K562 (cell line): ENCODE measurements around the gene RASSF7. TPM values are rescaled to one million over a fixed set of nuclear protein-coding genes. Genes with fewer than 3 reads are reported as not detected.
A peak's percentile ranks its signal among the peaks of the same experiment; 100 is the strongest.

Experiments
- ATAC-seq: fragments of 200-7000 bp; cut with Tn5 transposase; 3 replicates; pipeline ENCODE4 v1.9.1; 2020; ENCODE audit warnings: moderate library complexity
- BruUV-seq: library from RNA; stranded (reverse); fragments of 400-500 nt; replicated peaks from 2 replicates; lab custom pipeline; 2021; lab: Mats Ljungman, UMichigan
- CTCF ChIA-PET: fragments of 300-600 bp; formaldehyde crosslinking; extraction: SDS; loops from one replicate; lab custom pipeline; 2021; ENCODE audit warnings: low intra/inter-chr PET ratio; lab: Yijun Ruan, JAX
- POLR2A ChIA-PET: fragments of 300-600, 350-650 bp; sonication (Branson Sonifier 250); formaldehyde crosslinking; extraction: SDS; loops from one replicate; lab custom pipeline; 2021; ENCODE audit warnings: antibody characterized with exemption, inconsistent platforms; lab: Yijun Ruan, JAX
- DNase-seq, 4 experiments: peaks; one replicate each; pipeline versions ENCODE4 v3.0.0 to v3.0.0-alpha.2; 2011 to 2018; ENCODE audit warnings: low spot score in 3 of 4, mixed read lengths in 3 of 4; ENCODE audit errors: extremely low read depth in 1 of 4
- FAIRE-seq: peaks from 2 replicates; lab custom pipeline; 2011; peaks lifted over from hg19 to GRCh38; lab: Jason Lieb, UNC
- H2AFZ ChIP-seq: 2 replicates; pipeline ENCODE4 v1.6.0; 2011; ENCODE audit warnings: low read depth, low read length, control low read depth, inconsistent platforms
- H3K27ac ChIP-seq: fragments of 200-600 bp; 3 replicates; pipeline ENCODE4 v1.8.0; 2011; ENCODE audit warnings: low read depth, mild to moderate bottlenecking, control low read depth, inconsistent platforms, low read length, moderate library complexity, mixed read lengths; ENCODE audit errors: extremely low read depth
- H3K27me3 ChIP-seq, 2 experiments: fragments of 300-600 bp in 1 of 2; 2 replicates in 1 of 2; 3 replicates in 1 of 2; pipeline versions ENCODE4 v1.6.0 to v1.8.0; 2011; ENCODE audit warnings: inconsistent platforms in 2 of 2, low read length in 2 of 2, mild to moderate bottlenecking in 1 of 2, mixed read lengths in 1 of 2, moderate library complexity in 1 of 2; ENCODE audit not compliant: control insufficient read depth in 2 of 2, insufficient read depth in 2 of 2
- H3K36me3 ChIP-seq: fragments of 300-600 bp; 3 replicates; pipeline ENCODE4 v1.8.0; 2011; ENCODE audit warnings: mild to moderate bottlenecking, low read length, inconsistent platforms; ENCODE audit not compliant: control insufficient read depth, insufficient read depth
- H3K4me1 ChIP-seq, 2 experiments: fragments of 200-600 bp in 1 of 2; replicated peaks in 1 of 2; 2 replicates in 1 of 2; 3 replicates in 1 of 2; pipeline versions ENCODE4 v1.5.1 to v1.8.0; 2011; ENCODE audit warnings: inconsistent platforms in 2 of 2, low read length in 2 of 2, mild to moderate bottlenecking in 1 of 2, mixed read lengths in 1 of 2, moderate library complexity in 1 of 2; ENCODE audit not compliant: control insufficient read depth in 2 of 2, insufficient read depth in 2 of 2
- H3K4me2 ChIP-seq: 2 replicates; pipeline ENCODE4 v1.6.1; 2011; ENCODE audit warnings: low read length, control low read depth, inconsistent platforms, mixed read lengths; ENCODE audit not compliant: insufficient read depth
- H3K4me3 ChIP-seq: fragments of 200-600 bp; sonication (generic), shearing (Covaris generic); 2 replicates; pipeline ENCODE4 v1.5.1; 2016; ENCODE audit warnings: control low read depth, inconsistent platforms
- H3K79me2 ChIP-seq: fragments of 200-600 bp; 3 replicates; pipeline ENCODE4 v1.8.0; 2011; ENCODE audit warnings: low read length, inconsistent platforms; ENCODE audit not compliant: control insufficient read depth, insufficient read depth
- H3K9ac ChIP-seq, 2 experiments: 2 replicates each; pipeline versions ENCODE4 v1.6.0 to v1.6.1; 2011; ENCODE audit warnings: low read depth in 2 of 2, low read length in 2 of 2, control low read depth in 1 of 2, inconsistent platforms in 1 of 2, mild to moderate bottlenecking in 1 of 2, mixed read lengths in 1 of 2; ENCODE audit not compliant: insufficient read depth in 1 of 2
- H3K9me1 ChIP-seq: one replicate; pipeline ENCODE4 v1.6.0; 2011; ENCODE audit warnings: inconsistent platforms, mild to moderate bottlenecking, low read length, moderate library complexity; ENCODE audit not compliant: control insufficient read depth, insufficient read depth
- H3K9me3 ChIP-seq: replicated peaks from 2 replicates; pipeline ENCODE4 v1.5.1; 2011; ENCODE audit warnings: low read depth, low read length, inconsistent platforms; ENCODE audit not compliant: control insufficient read depth, insufficient read depth
- H4K20me1 ChIP-seq: replicated peaks from 2 replicates; pipeline ENCODE4 v1.6.1; 2011; ENCODE audit warnings: low read length, inconsistent platforms, mixed read lengths; ENCODE audit not compliant: control insufficient read depth, insufficient read depth
- CTCF ChIP-seq, 3 experiments: IDR thresholded peaks in 2 of 3; conservative IDR thresholded peaks in 1 of 3; 2 replicates each; pipeline ENCODE4 v1.5.1; 2011 to 2012; ENCODE audit warnings: low read length in 3 of 3, mild to moderate bottlenecking in 3 of 3, control low read depth in 2 of 3, improper control_type of control experiment in 1 of 3, inconsistent platforms in 1 of 3, low read depth in 1 of 3, mixed read lengths in 1 of 3, moderate library complexity in 1 of 3; ENCODE audit not compliant: insufficient read depth in 2 of 3
- E2F6 ChIP-seq, 2 experiments: IDR thresholded peaks; 2 replicates each; pipeline ENCODE4 v1.6.1; 2011; ENCODE audit warnings: borderline replicate concordance in 1 of 2, control low read depth in 1 of 2, low read depth in 1 of 2, low read length in 1 of 2, mild to moderate bottlenecking in 1 of 2, mixed read lengths in 1 of 2, moderate library complexity in 1 of 2; ENCODE audit not compliant: insufficient read depth in 1 of 2, insufficient read length in 1 of 2, poor library complexity in 1 of 2, severe bottlenecking in 1 of 2; ENCODE audit errors: extremely low read depth in 1 of 2
- FOS ChIP-seq: IDR thresholded peaks from 3 replicates; pipeline ENCODE4 v1.6.1; 2011; ENCODE audit not compliant: insufficient read length; ENCODE audit errors: extremely low read depth
- FOXO4 ChIP-seq: fragments of 450-650 bp; formaldehyde crosslinking; IDR thresholded peaks from 2 replicates; pipeline ENCODE4 v1.4.0; 2020; ENCODE audit warnings: mild to moderate bottlenecking, moderate library complexity
- ILF3 ChIP-seq: fragments of 450-650 bp; IDR thresholded peaks from 2 replicates; pipeline ENCODE4 v1.6.1; 2018; ENCODE audit warnings: antibody characterized with exemption, mild to moderate bottlenecking, moderate library complexity, borderline replicate concordance
- MXD1 ChIP-seq: fragments of 250-450 bp; sonication (Bioruptor Pico); IDR thresholded peaks from 2 replicates; pipeline ENCODE4 v1.8.0; 2021; ENCODE audit warnings: borderline replicate concordance, mild to moderate bottlenecking, moderate library complexity; ENCODE audit not compliant: poor library complexity, severe bottlenecking
- NFE2L1 ChIP-seq: fragments of 450-650 bp; IDR thresholded peaks from 2 replicates; pipeline ENCODE4 v1.6.1; 2016; ENCODE audit warnings: missing genetic modification characterization, low read depth, mild to moderate bottlenecking, missing compliant biosample characterization, moderate library complexity, borderline replicate concordance
- POLR2A ChIP-seq: fragments of 450-650 bp; conservative IDR thresholded peaks from 2 replicates; pipeline ENCODE4 v1.6.1; 2016
- SNAPC5 ChIP-seq: fragments of 250-450 bp; sonication (Bioruptor Pico); IDR thresholded peaks from 2 replicates; pipeline ENCODE4 v1.8.0; 2021; ENCODE audit warnings: moderate library complexity, mild to moderate bottlenecking, inconsistent platforms
- SREBF2 ChIP-seq: sonication (generic); formaldehyde crosslinking; IDR thresholded peaks from 2 replicates; pipeline ENCODE4 v1.4.0; 2020; ENCODE audit warnings: mild to moderate bottlenecking, missing genetic modification reagents
- ZNF224 ChIP-seq: sonication (generic); formaldehyde crosslinking; IDR thresholded peaks from 2 replicates; pipeline ENCODE4 v1.8.0; 2022; ENCODE audit warnings: mild to moderate bottlenecking, missing genetic modification reagents
- ZNF445 ChIP-seq: fragments of 250-450 bp; sonication (Bioruptor Pico); IDR thresholded peaks from 2 replicates; pipeline ENCODE4 v1.4.0; 2020; ENCODE audit warnings: low read depth, mild to moderate bottlenecking, moderate library complexity
- ZNF740 ChIP-seq, 3 experiments: fragments of 200-800 bp in 1 of 3; sonication (Bioruptor generic) in 1 of 3; sonication (generic) in 1 of 3; formaldehyde crosslinking in 1 of 3; IDR thresholded peaks; 2 replicates each; pipeline versions ENCODE4 v1.6.1 to v1.8.0; 2016 to 2022; ENCODE audit warnings: mild to moderate bottlenecking in 2 of 3, missing compliant biosample characterization in 2 of 3, missing genetic modification characterization in 2 of 3, missing genetic modification reagents in 1 of 3
- WGBS: fragments of 100-300 bp; shearing (Covaris generic); methylation state at CpG from one replicate; pipeline ENCODE4 v1.1.6; 2016; ENCODE audit warnings: low coverage, mixed read lengths; ENCODE audit not compliant: insufficient coverage; ENCODE audit errors: missing lambda C conversion rate; 5-methylcytosine and 5-hydroxymethylcytosine counted together
- in situ Hi-C: fragments of 300-500 bp; cut with MboI; formaldehyde crosslinking; loops from 4 replicates; pipeline ENCODE4 v1.15.0; 2018; ENCODE audit warnings: inconsistent platforms, mixed read lengths
- intact Hi-C: fragments of 100-400 bp; cut with micrococcal nuclease; formaldehyde crosslinking; loops from 2 replicates; pipeline ENCODE4 v1.14.2; 2022
- polyA plus RNA-seq, 8 experiments: library from polyadenylated mRNA; depleted of rRNA in 4 of 8; stranded (reverse) in 5 of 8; unstranded in 3 of 8; fragments of >200 nt; fragmentation: Nextera tagmentation in 2 of 8; fragmentation: Illumina TruSeq in 1 of 8; extraction: Ambion mirVana in 2 of 8; extraction: Trizol in 1 of 8; gene quantifications; 2 replicates each; pipeline versions ENCODE4 v1.2.1 to v1.2.3, GENCODE V29; 2011 to 2014; ENCODE audit warnings: inconsistent platforms in 1 of 8, missing spikeins in 1 of 8
- total RNA-seq, 7 experiments: library from RNA; depleted of rRNA in 6 of 7; stranded (reverse); fragments of >200 nt in 6 of 7; fragmentation: Illumina TruSeq in 2 of 7; extraction: Trizol in 2 of 7; gene quantifications; 2 replicates each; pipeline versions ENCODE4 v1.2.1 to v1.2.3, GENCODE V29; 2011 to 2021; ENCODE audit warnings: low replicate concordance in 1 of 7

RASSF7 gene
- total and polyA plus RNA-seq, 9 of the 15 experiments (the other 6 are each of a cell fraction or from before 2014, with no cell fraction given), result 0.41 to 45.2 (median 18.6) TPM

- WGBS, result 78% methylated on average over 20 of the region's 27 CpGs
- CTCF ChIA-PET, result no interaction called here
- no peaks in the 10 kb centered on the region for H3K9me1 ChIP-seq
- in situ Hi-C loops (no loop called here), intact Hi-C loops (loop anchor here (10.0 kb wide), 1 partner anchor 58 kb away; no protein-coding TSS in a partner anchor)
- H3K4me1 ChIP-seq, result peaks cover 8 to 76% of the 10 kb centered on the region in 2 experiments
- no peaks in the 10 kb centered on the region for H3K27me3 ChIP-seq
- no TSS peak for BruUV-seq
- POLR2A ChIA-PET, result interaction anchor here (0.8 to 0.9 kb wide), 2 partner anchors 27 to 37 kb away, joined by 3 to 6 read pairs; no protein-coding TSS in a partner anchor
- H3K4me2 ChIP-seq, result no peak overlapping the region
- peaks cover 9% of the 10 kb centered on the region; the same call in 1 of the 3 replicates for H3K79me2 ChIP-seq
- FAIRE-seq, result no peak
- no peak for DNase-seq
- peak overlapping the region in 1 of 2 experiments; percentile 75; a peak in 1 of 4 replicates for H3K9ac ChIP-seq
- H4K20me1 ChIP-seq, result peaks cover 17% of the 10 kb centered on the region
- H3K4me3 ChIP-seq, result no peak overlapping the region
- no peak overlapping the region for H2AFZ ChIP-seq
- peaks cover 85% of the 10 kb centered on the region; the same call in 2 of the 3 replicates for H3K36me3 ChIP-seq
- ATAC-seq, result no peak
- peak overlapping the region; percentile 56; the same call in 1 of the 3 replicates for H3K27ac ChIP-seq
- no peaks in the 10 kb centered on the region for H3K9me3 ChIP-seq
- no peak for TF ChIP-seq ZNF445 (CRISPR knock-in tag)
- TF ChIP-seq FOS, result no peak
- TF ChIP-seq ZNF740 (CRISPR knock-in tag; IDR thresholded peaks at IDR 0.05), result no peak
- TF ChIP-seq ZNF740 (tag; IDR thresholded peaks at IDR 0.05), result no peak
- no peak for TF ChIP-seq FOXO4 (CRISPR knock-in tag)
- TF ChIP-seq NFE2L1 (tag), result no peak
- peak in 1 of 2 experiments; percentile 32 for TF ChIP-seq E2F6 (IDR thresholded peaks at IDR 0.05; ENCODE audit: borderline replicate concordance in 1 of 2, extremely low read depth in 1 of 2, insufficient read depth in 1 of 2, insufficient read length in 1 of 2, low read depth in 1 of 2, low read length in 1 of 2, poor library complexity in 1 of 2, severe bottlenecking in 1 of 2)
- no peak for TF ChIP-seq SREBF2 (CRISPR knock-in tag)
- no peak for TF ChIP-seq ZNF224 (CRISPR knock-in tag)
- TF ChIP-seq SNAPC5 (CRISPR knock-in tag), result no peak
- TF ChIP-seq ILF3, result no peak
- peak; percentile 40 to 47 (median 41) for TF ChIP-seq CTCF (IDR thresholded peaks at IDR 0.05 in 2 of 3, conservative IDR thresholded peaks at IDR 0.05 in 1 of 3; ENCODE audit: insufficient read depth in 2 of 3, low read depth in 1 of 3, low read length in 3 of 3)
- TF ChIP-seq POLR2A, result 0 out of 2 replicates have a peak, but pooled peaks have one; percentile 43
- TF ChIP-seq MXD1, result no peak
These were observed 51.6 kb downstream of the RASSF7 start for GRCh38 chr11:612201-612960.
